Astrocyte (in vitro differentiated cells and primary cell): ENCODE results near the gene CRELD1. TPM values are rescaled to one million over a fixed set of nuclear protein-coding genes. Genes with fewer than 3 reads are reported as not detected.

Source experiments
- DNase-seq: peaks from one replicate; pipeline ENCODE4 v3.0.0-alpha.2; 2010; ENCODE audit warnings: low read depth
- FAIRE-seq: peaks from 2 replicates; lab custom pipeline; 2011; peaks lifted over from hg19 to GRCh38; lab: Jason Lieb, UNC
- H2AFZ ChIP-seq: 2 replicates; pipeline ENCODE4 v1.6.0; 2012; ENCODE audit warnings: low read depth, low read length, inconsistent platforms
- H3K27ac ChIP-seq: 2 replicates; pipeline ENCODE4 v1.5.1; 2011; ENCODE audit warnings: low read depth, low read length, inconsistent platforms
- H3K27me3 ChIP-seq: 2 replicates; pipeline ENCODE4 v1.6.0; 2011; ENCODE audit warnings: low read length, inconsistent platforms; ENCODE audit not compliant: insufficient read depth
- H3K36me3 ChIP-seq: 2 replicates; pipeline ENCODE4 v1.5.1; 2011; ENCODE audit warnings: low read length, inconsistent platforms; ENCODE audit not compliant: insufficient read depth
- H3K4me1 ChIP-seq: 2 replicates; pipeline ENCODE4 v1.5.1; 2011; ENCODE audit warnings: low read length, inconsistent platforms; ENCODE audit not compliant: insufficient read depth
- H3K4me2 ChIP-seq: 2 replicates; pipeline ENCODE4 v1.6.0; 2012; ENCODE audit warnings: low read length, inconsistent platforms
- H3K4me3 ChIP-seq: 2 replicates; pipeline ENCODE4 v1.5.1; 2011; ENCODE audit warnings: low read depth, mild to moderate bottlenecking, low read length, inconsistent platforms; ENCODE audit not compliant: insufficient read depth
- H3K79me2 ChIP-seq: 2 replicates; pipeline ENCODE4 v1.6.0; 2012; ENCODE audit warnings: mild to moderate bottlenecking, low read length, inconsistent platforms; ENCODE audit not compliant: insufficient read depth
- H3K9ac ChIP-seq: 2 replicates; pipeline ENCODE4 v1.6.0; 2012; ENCODE audit warnings: mild to moderate bottlenecking, low read length, inconsistent platforms
- H3K9me3 ChIP-seq: 2 replicates; pipeline ENCODE4 v1.5.1; 2012; ENCODE audit warnings: low read depth, mild to moderate bottlenecking, low read length, inconsistent platforms; ENCODE audit not compliant: insufficient read depth
- H4K20me1 ChIP-seq: 2 replicates; pipeline ENCODE4 v1.6.0; 2012; ENCODE audit warnings: low read length, inconsistent platforms; ENCODE audit not compliant: insufficient read depth
- H3K27ac Mint-ChIP-seq: one replicate; pipeline ENCODE4 v1.8.0; 2021; ENCODE audit warnings: mild to moderate bottlenecking, mixed read lengths; ENCODE audit not compliant: unreplicated experiment
- H3K27me3 Mint-ChIP-seq: one replicate; pipeline ENCODE4 v1.8.0; 2021; ENCODE audit warnings: low read depth, mixed read lengths; ENCODE audit not compliant: unreplicated experiment
- H3K36me3 Mint-ChIP-seq: one replicate; pipeline ENCODE4 v1.8.0; 2021; ENCODE audit warnings: low read depth, mixed read lengths; ENCODE audit not compliant: unreplicated experiment
- H3K4me1 Mint-ChIP-seq: one replicate; pipeline ENCODE4 v1.8.0; 2021; ENCODE audit warnings: low read depth, mixed read lengths; ENCODE audit not compliant: unreplicated experiment
- H3K4me3 Mint-ChIP-seq: one replicate; pipeline ENCODE4 v1.8.0; 2021; ENCODE audit warnings: mild to moderate bottlenecking, moderate library complexity, mixed read lengths; ENCODE audit not compliant: unreplicated experiment
- H3K9me3 Mint-ChIP-seq: one replicate; pipeline ENCODE4 v1.8.0; 2021; ENCODE audit warnings: mild to moderate bottlenecking, mixed read lengths; ENCODE audit not compliant: unreplicated experiment
- EZH2 ChIP-seq: IDR thresholded peaks from 2 replicates; pipeline ENCODE4 v1.6.1; 2012; ENCODE audit warnings: mild to moderate bottlenecking, low read length, inconsistent platforms; ENCODE audit not compliant: insufficient read depth
- total RNA-seq: library from RNA; stranded (reverse); gene quantifications from 2 replicates; pipeline ENCODE4 v1.2.1, GENCODE V29; 2021
- TF ChIP-seq, protein P1 (sequence below): IDR thresholded peaks from 2 replicates; pipeline ENCODE4 v1.5.1; 2011; ENCODE audit warnings: low read depth, mild to moderate bottlenecking, inconsistent platforms, low read length, moderate library complexity; ENCODE audit not compliant: insufficient read depth

The CRELD1 gene
- total RNA-seq, 1 donor from 2014 or later, result 18.8 TPM

DNA sequence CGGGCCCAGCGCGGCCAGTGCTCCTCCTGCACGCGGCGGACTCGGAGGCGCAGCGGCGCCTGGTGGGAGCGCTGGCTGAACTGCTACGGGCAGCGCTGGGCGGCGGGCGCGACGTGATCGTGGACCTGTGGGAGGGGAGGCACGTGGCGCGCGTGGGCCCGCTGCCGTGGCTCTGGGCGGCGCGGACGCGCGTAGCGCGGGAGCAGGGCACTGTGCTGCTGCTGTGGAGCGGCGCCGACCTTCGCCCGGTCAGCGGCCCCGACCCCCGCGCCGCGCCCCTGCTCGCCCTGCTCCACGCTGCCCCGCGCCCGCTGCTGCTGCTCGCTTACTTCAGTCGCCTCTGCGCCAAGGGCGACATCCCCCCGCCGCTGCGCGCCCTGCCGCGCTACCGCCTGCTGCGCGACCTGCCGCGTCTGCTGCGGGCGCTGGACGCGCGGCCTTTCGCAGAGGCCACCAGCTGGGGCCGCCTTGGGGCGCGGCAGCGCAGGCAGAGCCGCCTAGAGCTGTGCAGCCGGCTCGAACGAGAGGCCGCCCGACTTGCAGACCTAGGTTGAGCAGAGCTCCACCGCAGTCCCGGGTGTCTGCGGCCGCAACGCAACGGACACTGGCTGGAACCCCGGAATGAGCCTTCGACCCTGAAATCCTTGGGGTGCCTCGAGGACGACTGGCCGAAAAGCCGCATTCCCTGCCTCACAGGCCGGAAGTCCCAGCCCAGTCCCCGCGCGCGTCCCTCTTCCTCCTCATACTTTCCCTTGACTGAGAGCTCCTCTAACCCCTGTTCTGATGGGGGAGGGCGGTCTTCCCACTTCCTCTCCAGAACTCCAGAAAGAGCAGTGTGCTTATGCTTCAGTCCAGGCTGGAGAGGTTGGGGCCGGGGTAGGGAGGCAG, 18.1 kb upstream of the CRELD1 start:
- H3K36me3 Mint-ChIP-seq, result peaks cover 10% of the 10 kb centered on the region
- Histone ChIP-seq H3K9ac (peak overlapping the region; percentile 70), H3K4me2 (peak overlapping the region; percentile 92), H3K9me3 (no peaks in the 10 kb centered on the region), H4K20me1 (no peaks in the 10 kb centered on the region), H3K27ac (peak overlapping the region; percentile 31), H2AFZ (peak overlapping the region; percentile 92), H3K36me3 (no peaks in the 10 kb centered on the region), H3K4me3 (peak overlapping the region; percentile 57), H3K79me2 (no peaks in the 10 kb centered on the region), H3K27me3 (no peaks in the 10 kb centered on the region), H3K4me1 (peaks cover 29% of the 10 kb centered on the region)
- peak overlapping the region; percentile 47 for H3K27ac Mint-ChIP-seq
- DNase-seq, result peak; percentile 41
- TF ChIP-seq, protein P1, sequence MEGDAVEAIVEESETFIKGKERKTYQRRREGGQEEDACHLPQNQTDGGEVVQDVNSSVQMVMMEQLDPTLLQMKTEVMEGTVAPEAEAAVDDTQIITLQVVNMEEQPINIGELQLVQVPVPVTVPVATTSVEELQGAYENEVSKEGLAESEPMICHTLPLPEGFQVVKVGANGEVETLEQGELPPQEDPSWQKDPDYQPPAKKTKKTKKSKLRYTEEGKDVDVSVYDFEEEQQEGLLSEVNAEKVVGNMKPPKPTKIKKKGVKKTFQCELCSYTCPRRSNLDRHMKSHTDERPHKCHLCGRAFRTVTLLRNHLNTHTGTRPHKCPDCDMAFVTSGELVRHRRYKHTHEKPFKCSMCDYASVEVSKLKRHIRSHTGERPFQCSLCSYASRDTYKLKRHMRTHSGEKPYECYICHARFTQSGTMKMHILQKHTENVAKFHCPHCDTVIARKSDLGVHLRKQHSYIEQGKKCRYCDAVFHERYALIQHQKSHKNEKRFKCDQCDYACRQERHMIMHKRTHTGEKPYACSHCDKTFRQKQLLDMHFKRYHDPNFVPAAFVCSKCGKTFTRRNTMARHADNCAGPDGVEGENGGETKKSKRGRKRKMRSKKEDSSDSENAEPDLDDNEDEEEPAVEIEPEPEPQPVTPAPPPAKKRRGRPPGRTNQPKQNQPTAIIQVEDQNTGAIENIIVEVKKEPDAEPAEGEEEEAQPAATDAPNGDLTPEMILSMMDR, result no peak
- TF ChIP-seq EZH2, result peak; percentile 39
- no peaks in the 10 kb centered on the region for H3K27me3 Mint-ChIP-seq
- H3K9me3 Mint-ChIP-seq, result peaks cover 9% of the 10 kb centered on the region
- FAIRE-seq, result no peak
- H3K4me1 Mint-ChIP-seq, result peaks cover 5% of the 10 kb centered on the region
- H3K4me3 Mint-ChIP-seq, result peak overlapping the region; percentile 83

DNA sequence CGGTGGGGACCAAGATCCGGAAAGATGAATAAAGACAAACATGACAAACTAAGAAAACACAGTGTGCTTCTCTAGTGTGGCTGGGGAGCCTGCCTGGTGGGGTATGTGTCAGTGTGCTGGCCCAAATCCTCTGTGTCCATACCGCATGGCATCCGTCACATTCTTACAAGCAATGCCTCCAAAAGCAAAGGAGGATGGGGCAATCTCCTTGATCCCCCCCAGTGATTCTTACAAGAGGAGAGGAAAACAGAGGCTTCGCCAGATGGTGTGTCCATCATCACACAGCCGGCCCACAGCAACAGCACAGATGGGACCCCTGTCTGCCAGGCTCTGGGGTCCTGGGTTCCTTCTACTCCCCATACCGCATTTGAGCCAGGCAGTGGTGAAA, 17.3 kb upstream of the CRELD1 start:
- no peaks in the 10 kb centered on the region for H4K20me1 ChIP-seq
- H3K9ac ChIP-seq, result peak overlapping the region; percentile 64
- H3K36me3 Mint-ChIP-seq, result peaks cover 8% of the 10 kb centered on the region
- H3K27ac Mint-ChIP-seq, result peak overlapping the region; percentile 53
- H3K27me3 ChIP-seq, result no peaks in the 10 kb centered on the region
- DNase-seq (no peak), FAIRE-seq (no peak)
- peak overlapping the region; percentile 36 for H2AFZ ChIP-seq
- peak overlapping the region; percentile 59 for H3K27ac ChIP-seq
- H3K79me2 ChIP-seq, result no peaks in the 10 kb centered on the region
- H3K4me1 ChIP-seq, result peaks cover 29% of the 10 kb centered on the region
- H3K4me3 ChIP-seq, result peak overlapping the region; percentile 46
- TF ChIP-seq EZH2, result no peak
- TF ChIP-seq, protein P1, result no peak
- H3K9me3 Mint-ChIP-seq, result peaks cover 9% of the 10 kb centered on the region
- peak overlapping the region; percentile 83 for H3K4me3 Mint-ChIP-seq
- peak overlapping the region; percentile 83 for H3K4me2 ChIP-seq
- no peaks in the 10 kb centered on the region for H3K36me3 ChIP-seq
- no peaks in the 10 kb centered on the region for H3K9me3 ChIP-seq
- peaks cover 5% of the 10 kb centered on the region for H3K4me1 Mint-ChIP-seq
- H3K27me3 Mint-ChIP-seq, result no peaks in the 10 kb centered on the region
